GM18502 (cell line): Measurements from ENCODE around the gene NOL4L.

Source experiments
- ATAC-seq: cut with Tn5 transposase; IDR thresholded peaks from one replicate; pipeline ENCODE4 v1.9.1; 2021; ENCODE audit warnings: mild to moderate bottlenecking; ENCODE audit not compliant: unreplicated experiment, poor library complexity

NOL4L gene

GRCh38 chr20:32527447-32528055 is 57.6 kb downstream of the NOL4L start:
- ATAC-seq: no peak

- no peak for ATAC-seq
These were observed 58.1 kb downstream of the NOL4L start for GRCh38 chr20:32527052-32527446.

- ATAC-seq: no peak
These were observed 58.6 kb downstream of the NOL4L start for GRCh38 chr20:32526541-32526940.

- no peak for ATAC-seq
These were observed 59.0 kb downstream of the NOL4L start for GRCh38 chr20:32526125-32526524.

- ATAC-seq: no peak
These were observed 60.2 kb downstream of the NOL4L start for GRCh38 chr20:32524829-32525501.

- no peak for ATAC-seq
These were observed 61.4 kb downstream of the NOL4L start for GRCh38 chr20:32523613-32524213.

GRCh38 chr20:32522776-32523612 is 62.1 kb downstream of the NOL4L start:
- no peak for ATAC-seq

GRCh38 chr20:32522526-32522775 is 62.7 kb downstream of the NOL4L start:
- no peak for ATAC-seq

- no peak for ATAC-seq
These were observed 63.2 kb downstream of the NOL4L start for GRCh38 chr20:32521780-32522525.

GRCh38 chr20:32520927-32521203 is 64.3 kb downstream of the NOL4L start:
- ATAC-seq: no peak

- ATAC-seq: no peak
These were observed 65.8 kb downstream of the NOL4L start for GRCh38 chr20:32519381-32519730.

GRCh38 chr20:32518593-32519380 is 66.3 kb downstream of the NOL4L start:
- no peak for ATAC-seq

- no peak for ATAC-seq
These were observed 67.1 kb downstream of the NOL4L start for GRCh38 chr20:32517914-32518592.

GRCh38 chr20:32517518-32517873 is 67.6 kb downstream of the NOL4L start:
- no peak for ATAC-seq

GRCh38 chr20:32516583-32517517 is 68.3 kb downstream of the NOL4L start:
- ATAC-seq: no peak

- no peak for ATAC-seq
These were observed 69.5 kb downstream of the NOL4L start for GRCh38 chr20:32515631-32516101.

GRCh38 chr20:32514760-32515159 is 70.4 kb downstream of the NOL4L start:
- ATAC-seq: no peak

GRCh38 chr20:32513031-32513866 is 71.9 kb downstream of the NOL4L start:
- ATAC-seq: no peak
